ENCODE measurements around the gene SMAD7. TPM values are rescaled to one million over a fixed set of nuclear protein-coding genes. Genes with fewer than 3 reads are reported as not detected.

The SMAD7 gene
- total RNA-seq, 4 donors from 2014 or later: 33.6 to 78.4 (median 47.2) TPM

DNA sequence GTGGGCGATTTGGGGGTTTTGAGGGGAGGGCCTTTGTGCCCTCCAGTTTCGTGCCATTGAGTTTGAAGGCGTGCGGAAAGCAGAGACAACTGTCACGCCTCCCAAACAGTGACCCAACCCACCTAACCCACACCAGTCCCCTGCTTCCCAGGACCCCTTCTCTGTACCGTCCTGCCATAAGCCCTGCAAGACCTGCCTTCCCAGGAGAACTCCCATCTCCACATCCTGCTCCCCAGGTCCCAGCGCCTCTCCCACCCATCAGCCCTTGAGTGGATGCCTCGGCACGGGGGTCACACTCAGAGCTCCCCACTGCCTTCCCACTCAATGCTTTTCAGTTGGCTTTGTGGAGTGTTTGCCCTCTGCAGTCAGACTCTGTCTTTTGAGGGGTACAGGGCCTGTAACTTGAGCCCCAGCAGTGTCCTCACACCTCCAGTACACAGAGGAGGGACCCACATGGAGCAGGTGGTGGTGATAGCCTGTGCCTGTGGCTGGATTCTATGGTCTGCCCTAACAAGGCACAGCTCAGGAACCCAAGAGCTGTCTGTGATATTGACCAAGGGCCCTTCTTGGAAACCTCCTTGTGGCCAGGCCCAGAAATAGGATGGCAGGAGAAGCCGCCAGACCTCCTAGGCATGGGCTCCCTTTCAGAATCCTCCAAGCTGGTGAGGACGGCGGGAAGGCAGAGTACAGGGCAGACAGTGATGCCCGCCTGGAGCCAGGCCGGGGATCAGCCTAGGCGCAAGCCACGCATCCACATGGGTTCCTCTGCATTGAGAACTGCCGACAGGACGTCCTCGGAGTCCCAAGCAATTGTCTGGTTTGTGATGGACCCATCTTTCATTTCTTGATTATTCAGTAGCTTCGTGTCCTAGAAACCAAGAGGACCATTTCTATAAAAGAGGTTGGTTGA lies 44.4 kb upstream of the SMAD7 start:
- ATAC-seq (ENCODE audit: low FRiP score) (no peak), DNase-seq (ENCODE audit: low spot score) (no peak)
- TF ChIP-seq, protein P1, sequence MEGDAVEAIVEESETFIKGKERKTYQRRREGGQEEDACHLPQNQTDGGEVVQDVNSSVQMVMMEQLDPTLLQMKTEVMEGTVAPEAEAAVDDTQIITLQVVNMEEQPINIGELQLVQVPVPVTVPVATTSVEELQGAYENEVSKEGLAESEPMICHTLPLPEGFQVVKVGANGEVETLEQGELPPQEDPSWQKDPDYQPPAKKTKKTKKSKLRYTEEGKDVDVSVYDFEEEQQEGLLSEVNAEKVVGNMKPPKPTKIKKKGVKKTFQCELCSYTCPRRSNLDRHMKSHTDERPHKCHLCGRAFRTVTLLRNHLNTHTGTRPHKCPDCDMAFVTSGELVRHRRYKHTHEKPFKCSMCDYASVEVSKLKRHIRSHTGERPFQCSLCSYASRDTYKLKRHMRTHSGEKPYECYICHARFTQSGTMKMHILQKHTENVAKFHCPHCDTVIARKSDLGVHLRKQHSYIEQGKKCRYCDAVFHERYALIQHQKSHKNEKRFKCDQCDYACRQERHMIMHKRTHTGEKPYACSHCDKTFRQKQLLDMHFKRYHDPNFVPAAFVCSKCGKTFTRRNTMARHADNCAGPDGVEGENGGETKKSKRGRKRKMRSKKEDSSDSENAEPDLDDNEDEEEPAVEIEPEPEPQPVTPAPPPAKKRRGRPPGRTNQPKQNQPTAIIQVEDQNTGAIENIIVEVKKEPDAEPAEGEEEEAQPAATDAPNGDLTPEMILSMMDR (IDR thresholded peaks at IDR 0.05): no peak

DNA sequence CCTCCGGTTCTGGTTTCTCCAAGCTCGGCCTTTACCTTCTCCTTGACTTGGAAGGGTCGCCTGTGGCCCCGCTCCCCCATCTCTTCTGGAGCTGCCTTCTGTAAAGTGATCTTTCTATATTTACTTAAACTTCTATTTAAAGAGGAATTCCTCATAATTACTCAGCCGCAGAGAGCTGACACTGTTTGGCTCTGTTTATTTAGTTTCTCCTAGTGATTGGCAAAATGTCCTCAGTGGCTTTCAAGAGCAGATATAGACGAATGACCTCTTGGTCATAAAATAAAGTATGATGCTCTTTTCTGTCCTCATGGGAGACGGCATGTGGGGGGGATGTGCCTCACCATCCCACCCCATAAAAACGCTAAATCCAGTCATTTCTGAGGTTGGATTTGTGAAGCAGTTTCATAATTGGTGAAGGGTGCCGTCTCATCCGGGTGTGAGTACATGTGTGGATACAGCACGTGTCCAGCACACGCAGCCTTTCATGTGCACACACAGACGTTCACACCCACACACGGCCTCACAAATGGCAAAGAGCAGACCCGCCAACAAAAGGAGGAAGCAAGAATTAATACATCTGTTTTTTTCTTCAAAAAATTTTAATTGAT lies 43.4 kb upstream of the SMAD7 start:
- TF ChIP-seq, protein P1 (IDR thresholded peaks at IDR 0.05): no peak
- no peak for DNase-seq (ENCODE audit: low spot score)
- ATAC-seq (ENCODE audit: low FRiP score): peak; percentile 53

DNA sequence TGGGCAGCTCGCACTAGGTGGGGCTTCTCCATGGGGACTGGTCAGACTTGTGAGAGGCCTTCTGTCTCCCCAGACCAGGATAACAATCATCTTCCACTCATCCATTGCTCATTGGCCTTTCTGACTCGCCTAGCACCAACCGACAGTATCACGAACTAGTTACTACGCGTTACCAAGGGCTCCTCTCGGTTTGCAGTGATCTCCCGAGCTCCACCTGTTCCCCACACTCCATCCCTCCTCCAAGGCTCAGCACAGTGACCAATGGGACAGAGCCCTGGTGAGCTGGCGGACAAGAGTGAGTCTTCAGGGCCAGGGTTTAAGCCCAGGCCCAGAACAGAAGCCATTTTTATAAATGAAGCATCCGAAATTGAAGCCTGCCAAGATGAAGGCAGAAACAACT lies 42.8 kb upstream of the SMAD7 start:
- TF ChIP-seq, protein P1 (IDR thresholded peaks at IDR 0.05): no peak
- ATAC-seq (ENCODE audit: low FRiP score) (no peak), DNase-seq (ENCODE audit: low spot score) (no peak)

DNA sequence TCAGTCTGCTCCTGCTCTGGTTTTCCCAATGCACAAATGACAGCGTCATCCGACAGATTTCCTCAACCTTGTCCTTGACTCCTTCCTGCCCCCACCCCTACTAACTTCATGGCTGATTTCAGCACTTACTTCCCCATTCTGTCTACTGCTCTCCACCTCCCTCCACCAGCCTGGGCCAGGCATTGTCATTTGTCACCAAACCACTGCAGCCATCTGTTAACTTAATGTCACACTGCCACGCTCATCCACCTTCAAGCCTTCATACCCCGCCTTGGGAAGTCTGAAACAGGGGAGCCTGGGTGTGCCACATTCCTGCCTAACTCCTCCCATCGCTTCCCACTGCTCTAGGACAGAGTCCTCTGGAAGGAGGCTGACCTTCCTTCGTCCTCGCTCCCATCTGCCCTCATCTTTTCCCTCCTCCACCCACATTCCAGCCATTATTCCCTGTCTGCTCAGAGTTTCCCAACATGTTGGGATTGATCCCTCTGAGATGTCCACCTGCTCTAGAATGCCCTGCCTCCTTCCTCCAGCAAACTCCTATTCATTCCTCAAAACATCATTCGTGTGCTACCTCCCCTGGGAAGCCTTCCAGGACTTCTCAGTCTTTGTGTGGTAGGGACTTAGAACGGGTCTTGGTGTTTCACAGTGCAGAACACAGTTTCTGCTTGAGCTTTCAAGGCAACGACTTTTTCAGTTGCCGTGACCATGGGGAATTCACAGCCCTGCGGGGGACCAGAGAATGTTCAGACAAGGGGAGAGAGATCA lies 42.2 kb upstream of the SMAD7 start:
- TF ChIP-seq, protein P1 (IDR thresholded peaks at IDR 0.05): no peak
- ATAC-seq (ENCODE audit: low FRiP score) (no peak), DNase-seq (ENCODE audit: low spot score) (no peak)

DNA sequence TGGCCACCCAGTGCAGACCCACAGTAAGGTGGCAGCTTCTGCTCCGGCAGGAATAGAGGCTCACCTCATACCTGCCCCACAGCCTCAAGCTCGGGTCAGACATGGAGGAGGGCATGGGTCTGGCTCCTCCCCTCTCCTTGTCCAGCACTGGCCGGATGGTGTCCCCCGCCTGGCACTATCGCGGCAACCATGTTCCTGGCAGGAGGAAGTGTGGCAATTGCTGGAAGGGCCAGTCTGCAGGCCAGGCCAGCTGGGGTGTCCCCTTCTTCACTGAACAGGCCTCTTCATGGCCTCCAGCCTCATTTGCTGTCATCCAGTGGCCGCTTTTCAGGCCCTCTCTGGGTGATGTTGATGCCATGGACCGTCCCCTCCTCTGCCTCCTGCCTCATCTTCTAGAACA lies 41.4 kb upstream of the SMAD7 start:
- DNase-seq (ENCODE audit: low spot score) (no peak), ATAC-seq (ENCODE audit: low FRiP score) (no peak)
- TF ChIP-seq, protein P1 (IDR thresholded peaks at IDR 0.05): no peak

DNA sequence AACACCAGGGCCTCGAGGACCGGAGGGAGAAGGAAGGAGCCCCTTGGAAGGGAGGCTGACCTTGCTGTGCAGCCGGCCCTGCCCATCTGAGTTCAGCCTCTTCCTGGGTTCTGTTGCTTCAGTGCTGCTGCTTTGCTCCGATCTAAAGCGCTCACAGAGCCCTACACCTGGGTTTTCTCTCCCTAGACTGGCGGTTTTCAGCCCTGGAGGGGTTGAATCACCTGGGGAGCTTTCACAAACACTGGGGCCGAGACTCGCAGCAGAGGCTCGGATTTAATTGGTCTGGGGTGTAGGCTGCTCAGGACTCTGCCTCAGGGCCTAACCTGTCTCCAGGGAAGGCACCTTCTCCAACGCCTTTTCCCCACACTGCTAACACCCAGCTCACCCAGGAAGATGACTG lies 40.9 kb upstream of the SMAD7 start:
- TF ChIP-seq, protein P1 (IDR thresholded peaks at IDR 0.05): no peak
- ATAC-seq (ENCODE audit: low FRiP score): no peak
- no peak for DNase-seq (ENCODE audit: low spot score)
